HEK293T (cell line): ENCODE results near the gene MEIS1.

Experiments used
- CTCF ChIA-PET: fragments of 350-600 bp; formaldehyde crosslinking; extraction: SDS; loops from one replicate; lab custom pipeline; 2021; ENCODE audit warnings: antibody characterized with exemption, inconsistent platforms; lab: Yijun Ruan, JAX
- POLR2A ChIA-PET: fragments of 350-600 bp; formaldehyde crosslinking; extraction: SDS; loops from one replicate; lab custom pipeline; 2020; ENCODE audit warnings: antibody characterized with exemption, inconsistent platforms; lab: Yijun Ruan, JAX
- DNase-seq: peaks from one replicate; pipeline ENCODE4 v3.0.0; 2012; ENCODE audit warnings: mixed read lengths; ENCODE audit errors: extremely low spot score
- ARNT ChIP-seq: fragments of 450-650 bp; IDR thresholded peaks from 2 replicates; pipeline ENCODE4 v1.6.1; 2017; ENCODE audit warnings: mild to moderate bottlenecking
- BHLHE40 ChIP-seq: fragments of 450-650 bp; IDR thresholded peaks from 2 replicates; pipeline ENCODE4 v1.6.1; 2016; ENCODE audit warnings: mild to moderate bottlenecking, moderate library complexity, borderline replicate concordance
- CTBP1 ChIP-seq: fragments of 450-650 bp; IDR thresholded peaks from 2 replicates; pipeline ENCODE4 v1.6.1; 2016; ENCODE audit warnings: borderline replicate concordance
- ELF4 ChIP-seq: fragments of 450-650 bp; IDR thresholded peaks from 2 replicates; pipeline ENCODE4 v1.6.1; 2017; ENCODE audit warnings: antibody characterized with exemption
- FOXA1 ChIP-seq: fragments of 450-650 bp; IDR thresholded peaks from 2 replicates; pipeline ENCODE4 v1.6.1; 2016; ENCODE audit warnings: mild to moderate bottlenecking
- FOXK2 ChIP-seq: fragments of 450-650 bp; IDR thresholded peaks from 2 replicates; pipeline ENCODE4 v1.6.1; 2016; ENCODE audit warnings: mild to moderate bottlenecking
- FOXM1 ChIP-seq: fragments of 450-650 bp; IDR thresholded peaks from 2 replicates; pipeline ENCODE4 v1.6.1; 2017; ENCODE audit warnings: mild to moderate bottlenecking, borderline replicate concordance
- HDGF ChIP-seq: fragments of 450-650 bp; IDR thresholded peaks from 2 replicates; pipeline ENCODE4 v1.6.1; 2017; ENCODE audit warnings: antibody characterized with exemption, borderline replicate concordance
- L3MBTL2 ChIP-seq: fragments of 450-650 bp; conservative IDR thresholded peaks from 2 replicates; pipeline ENCODE4 v1.6.1; 2016; ENCODE audit warnings: mild to moderate bottlenecking
- LEF1 ChIP-seq: fragments of 450-650 bp; IDR thresholded peaks from 2 replicates; pipeline ENCODE4 v1.6.1; 2017; ENCODE audit warnings: mild to moderate bottlenecking, borderline replicate concordance
- NFRKB ChIP-seq: fragments of 450-650 bp; IDR thresholded peaks from 2 replicates; pipeline ENCODE4 v1.6.1; 2016; ENCODE audit warnings: mild to moderate bottlenecking, moderate library complexity
- SP1 ChIP-seq: fragments of 450-650 bp; IDR thresholded peaks from 2 replicates; pipeline ENCODE4 v1.6.1; 2017
- SUZ12 ChIP-seq: fragments of 450-650 bp; IDR thresholded peaks from 2 replicates; pipeline ENCODE4 v1.6.1; 2016; ENCODE audit warnings: mild to moderate bottlenecking
- TARDBP ChIP-seq: fragments of 450-650 bp; IDR thresholded peaks from 2 replicates; pipeline ENCODE4 v1.6.1; 2016
- ZNF384 ChIP-seq: fragments of 450-650 bp; IDR thresholded peaks from 2 replicates; pipeline ENCODE4 v1.6.1; 2016
- TF ChIP-seq, protein P1 (sequence below): fragments of 450-650 bp; IDR thresholded peaks from 2 replicates; pipeline ENCODE4 v1.6.1; 2016

MEIS1 gene

DNA sequence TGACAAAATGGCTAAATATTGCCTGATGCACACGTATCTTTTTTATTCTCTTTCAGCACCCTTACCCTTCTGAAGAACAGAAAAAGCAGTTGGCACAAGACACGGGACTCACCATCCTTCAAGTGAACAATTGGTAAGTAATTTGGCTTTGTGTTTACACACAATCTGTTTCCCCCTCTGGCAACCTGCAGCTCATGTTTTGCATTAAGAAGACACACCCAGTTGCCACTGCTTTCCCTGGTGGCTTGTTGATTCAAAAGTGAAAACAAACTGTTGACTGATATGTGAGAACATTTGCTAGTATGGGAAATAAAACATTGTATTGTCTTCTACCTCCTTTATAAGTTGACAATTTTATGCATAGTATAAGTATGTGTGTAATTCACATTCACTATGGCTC is 113.0 kb downstream of the MEIS1 start:
- POLR2A ChIA-PET = no interaction called here
- CTCF ChIA-PET = no interaction called here
- no peak for TF ChIP-seq NFRKB
- TF ChIP-seq TARDBP = no peak
- TF ChIP-seq, protein P1, sequence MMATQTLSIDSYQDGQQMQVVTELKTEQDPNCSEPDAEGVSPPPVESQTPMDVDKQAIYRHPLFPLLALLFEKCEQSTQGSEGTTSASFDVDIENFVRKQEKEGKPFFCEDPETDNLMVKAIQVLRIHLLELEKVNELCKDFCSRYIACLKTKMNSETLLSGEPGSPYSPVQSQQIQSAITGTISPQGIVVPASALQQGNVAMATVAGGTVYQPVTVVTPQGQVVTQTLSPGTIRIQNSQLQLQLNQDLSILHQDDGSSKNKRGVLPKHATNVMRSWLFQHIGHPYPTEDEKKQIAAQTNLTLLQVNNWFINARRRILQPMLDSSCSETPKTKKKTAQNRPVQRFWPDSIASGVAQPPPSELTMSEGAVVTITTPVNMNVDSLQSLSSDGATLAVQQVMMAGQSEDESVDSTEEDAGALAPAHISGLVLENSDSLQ = no peak
- no peak for TF ChIP-seq LEF1
- no peak for TF ChIP-seq ELF4
- TF ChIP-seq SUZ12 = no peak
- no peak for TF ChIP-seq CTBP1
- TF ChIP-seq L3MBTL2 = no peak
- no peak for TF ChIP-seq FOXK2
- TF ChIP-seq HDGF = no peak
- no peak for TF ChIP-seq BHLHE40
- no peak for TF ChIP-seq FOXA1
- no peak for TF ChIP-seq SP1
- TF ChIP-seq ZNF384 = no peak
- no peak for TF ChIP-seq ARNT
- TF ChIP-seq FOXM1 = no peak
- DNase-seq = no peak

DNA sequence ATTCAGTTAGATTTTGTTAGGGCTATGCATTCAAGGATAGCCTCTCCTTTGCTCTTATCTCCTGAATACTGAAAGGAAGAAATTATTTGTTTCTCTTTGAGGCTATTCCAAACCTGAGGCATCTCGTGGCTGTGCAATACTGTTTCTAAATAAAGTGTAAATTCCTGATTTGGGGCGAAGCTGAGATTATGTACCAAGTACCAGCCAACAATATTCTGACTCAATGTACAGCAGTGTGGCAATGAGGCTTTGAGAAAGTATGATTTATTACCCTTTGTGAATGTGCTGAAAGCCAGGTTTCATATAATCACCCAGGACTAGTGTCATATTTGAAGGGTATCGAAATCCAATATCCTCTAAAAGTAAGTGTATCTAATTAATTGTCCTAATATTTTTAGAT is 113.5 kb downstream of the MEIS1 start:
- CTCF ChIA-PET = no interaction called here
- no peak for DNase-seq
- POLR2A ChIA-PET = no interaction called here
- no peak for TF ChIP-seq L3MBTL2
- TF ChIP-seq, protein P1 = 0 out of 2 replicates have a peak, but pooled peaks have one; percentile 10
- TF ChIP-seq FOXM1 = no peak

DNA sequence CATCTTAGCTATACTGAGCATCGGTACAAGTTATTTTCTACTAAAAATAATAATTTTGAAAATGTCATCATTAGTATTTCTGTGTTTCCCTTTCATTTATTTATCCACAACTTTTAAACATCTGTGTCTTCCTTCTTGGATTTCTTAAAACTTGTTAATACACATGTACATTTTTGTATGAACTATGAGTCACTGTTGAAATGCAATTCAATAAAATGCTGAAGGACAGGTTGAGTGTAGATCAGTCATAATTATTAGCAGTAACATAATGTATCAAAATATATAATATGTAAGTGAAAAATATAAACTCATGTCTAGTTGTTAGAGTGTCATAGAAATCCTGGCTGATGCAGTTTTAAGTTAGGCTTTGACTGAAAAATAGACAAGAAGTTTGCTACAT is 115.9 kb downstream of the MEIS1 start:
- ChIA-PET CTCF (interaction anchor here (0.6 kb wide), 1 partner anchor 140 kb away, joined by 3 read pairs; no protein-coding TSS in a partner anchor), POLR2A (no interaction called here)
- no peak for DNase-seq
- TF ChIP-seq FOXM1 (no peak), LEF1 (no peak), FOXA1 (no peak), ELF4 (no peak), SP1 (no peak), BHLHE40 (no peak), CTBP1 (no peak), ZNF384 (no peak), TARDBP (no peak), NFRKB (no peak), HDGF (no peak), FOXK2 (no peak), SUZ12 (no peak), ARNT (no peak), L3MBTL2 (no peak)
- TF ChIP-seq, protein P1 = no peak

DNA sequence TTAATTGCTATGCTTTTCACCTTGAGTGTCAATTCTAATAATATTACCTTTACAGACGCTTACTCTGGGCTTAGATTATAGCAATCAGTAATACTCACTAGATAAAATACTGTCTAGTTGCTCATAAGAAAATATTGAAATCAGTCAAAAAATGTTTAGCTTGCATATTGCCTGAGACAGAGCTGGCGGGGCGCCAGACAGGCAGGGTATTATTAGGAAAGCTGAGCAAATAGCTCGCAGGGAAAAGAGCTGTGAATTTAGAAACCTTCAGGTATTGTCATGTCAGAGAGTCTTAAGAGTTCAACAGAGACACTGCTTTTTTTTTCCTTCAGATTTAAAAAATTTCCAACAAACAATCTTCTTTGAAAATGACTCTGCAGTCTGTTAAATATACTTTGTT is 118.4 kb downstream of the MEIS1 start:
- TF ChIP-seq LEF1 (no peak), ELF4 (no peak), FOXM1 (no peak), FOXA1 (no peak), SP1 (no peak), TARDBP (no peak), HDGF (no peak), L3MBTL2 (no peak)
- TF ChIP-seq, protein P1 = no peak
- DNase-seq = no peak
- CTCF ChIA-PET = interaction anchor here (0.6 to 1.5 kb wide), 2 partner anchors 12 to 119 kb away, joined by 4 to 5 read pairs; partner anchors contain the start of gene MEIS1
- POLR2A ChIA-PET = interaction anchor here (2.6 kb wide), 1 partner anchor 119 kb away, joined by 25 read pairs; the partner anchor contains the start of gene MEIS1

DNA sequence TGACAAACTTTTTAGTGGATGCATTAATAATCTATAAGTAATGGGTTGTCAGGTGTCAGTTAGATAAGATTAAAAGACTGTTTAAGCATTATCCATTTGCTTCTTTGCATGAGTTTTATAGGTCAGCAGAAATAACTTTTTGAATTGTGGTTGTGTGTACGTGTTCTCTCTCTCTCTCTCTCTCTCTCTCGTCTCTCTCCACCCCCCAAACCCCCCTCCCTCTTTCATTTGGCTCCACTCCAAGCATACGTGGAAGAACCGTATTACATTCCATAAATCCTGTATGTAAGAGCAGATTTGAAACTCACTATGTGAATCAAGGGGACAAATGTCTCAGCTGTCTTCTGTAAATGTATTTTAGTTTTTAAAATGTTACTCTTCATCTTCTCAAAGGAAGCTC is 120.2 kb downstream of the MEIS1 start:
- no peak for DNase-seq
- ChIA-PET CTCF (interaction anchor here (0.6 to 0.7 kb wide), 2 partner anchors 568 to 757 kb away, joined by 3 to 4 read pairs; no protein-coding TSS in a partner anchor), POLR2A (interaction anchor here (0.8 to 2.6 kb wide), 2 partner anchors 21 to 121 kb away, joined by 3 to 25 read pairs; partner anchors contain the start of gene MEIS1)
- TF ChIP-seq, protein P1 = peak; percentile 46
- TF ChIP-seq SUZ12 (no peak), TARDBP (no peak)
